Activated CD4-positive, CD25-positive, alpha-beta regulatory T cell treated with anti-CD3 and anti-CD28 coated beads, Interleukin-2, amount 50 U/mL, for 24 hours (primary cell): ENCODE measurements around the gene SLC25A48.
"Not testable (repeated sequence)": the region's sequence is repeated elsewhere in the genome, so short reads cannot be mapped to it uniquely, and the experiment has no call there.

ENCODE experiments used
- ATAC-seq, 2 donors: fragments of 150-1000 bp; cut with Tn5 transposase; one replicate each; pipeline ENCODE4 v1.10.0; 2021; ENCODE audit warnings: mild to moderate bottlenecking in 1 of 2, moderate library complexity in 1 of 2

SLC25A48 gene

DNA sequence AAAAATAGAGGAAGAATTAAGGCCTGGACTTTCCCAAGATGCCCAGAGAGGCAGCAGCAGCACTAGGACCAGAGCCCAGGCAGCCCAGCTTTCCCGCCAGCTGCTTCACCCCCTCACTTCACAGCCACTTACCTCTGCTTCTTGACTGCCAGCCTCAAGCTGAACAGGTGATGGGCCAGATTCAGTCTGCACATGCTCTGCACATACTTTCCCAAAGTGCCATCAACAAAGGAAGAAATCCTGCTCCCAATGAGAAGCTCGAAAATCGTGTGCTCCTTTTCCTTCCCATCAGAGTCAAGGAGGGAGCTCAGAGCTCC is 4.1 kb upstream of the SLC25A48 start:
- no peak for ATAC-seq

DNA sequence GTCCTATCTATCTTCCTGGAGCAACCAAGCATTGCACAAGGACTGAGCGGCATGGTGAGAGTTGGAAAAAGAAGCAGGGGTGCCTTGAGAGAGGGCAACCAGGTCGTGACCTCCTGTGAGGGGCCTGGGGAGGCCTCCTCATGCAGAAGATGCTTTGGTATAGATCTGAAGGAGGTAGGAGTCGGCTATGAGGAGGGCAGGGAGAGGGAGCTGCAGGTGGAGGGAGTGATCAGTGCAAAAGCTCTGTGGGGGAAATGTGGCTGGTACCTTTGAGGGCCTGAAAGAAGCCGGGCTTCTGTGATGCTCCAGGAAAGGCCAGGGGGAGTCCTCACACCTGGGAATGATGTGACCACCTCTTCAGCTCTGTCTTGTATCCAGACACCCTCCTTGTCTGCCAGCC is 3.6 kb upstream of the SLC25A48 start:
- ATAC-seq = no peak

DNA sequence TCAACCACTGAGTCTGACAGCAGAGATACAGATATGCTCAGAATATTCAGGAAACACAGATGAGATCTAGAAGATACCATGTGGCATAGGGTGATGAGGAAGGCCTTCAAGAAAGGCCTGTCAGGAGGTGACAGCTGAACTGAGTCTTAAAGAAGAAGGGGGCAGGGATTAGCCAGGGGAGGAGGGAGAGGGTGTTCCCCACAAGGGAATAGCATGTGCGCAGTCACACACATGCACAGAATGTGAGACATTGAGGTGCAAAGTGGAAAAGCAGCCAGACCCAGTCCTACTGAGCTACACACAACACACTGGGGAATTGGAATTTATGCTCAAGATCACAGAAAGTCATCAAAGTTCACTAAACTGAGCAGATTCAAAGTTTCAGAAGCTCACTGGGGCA is 3.0 kb upstream of the SLC25A48 start:
- ATAC-seq = no peak

DNA sequence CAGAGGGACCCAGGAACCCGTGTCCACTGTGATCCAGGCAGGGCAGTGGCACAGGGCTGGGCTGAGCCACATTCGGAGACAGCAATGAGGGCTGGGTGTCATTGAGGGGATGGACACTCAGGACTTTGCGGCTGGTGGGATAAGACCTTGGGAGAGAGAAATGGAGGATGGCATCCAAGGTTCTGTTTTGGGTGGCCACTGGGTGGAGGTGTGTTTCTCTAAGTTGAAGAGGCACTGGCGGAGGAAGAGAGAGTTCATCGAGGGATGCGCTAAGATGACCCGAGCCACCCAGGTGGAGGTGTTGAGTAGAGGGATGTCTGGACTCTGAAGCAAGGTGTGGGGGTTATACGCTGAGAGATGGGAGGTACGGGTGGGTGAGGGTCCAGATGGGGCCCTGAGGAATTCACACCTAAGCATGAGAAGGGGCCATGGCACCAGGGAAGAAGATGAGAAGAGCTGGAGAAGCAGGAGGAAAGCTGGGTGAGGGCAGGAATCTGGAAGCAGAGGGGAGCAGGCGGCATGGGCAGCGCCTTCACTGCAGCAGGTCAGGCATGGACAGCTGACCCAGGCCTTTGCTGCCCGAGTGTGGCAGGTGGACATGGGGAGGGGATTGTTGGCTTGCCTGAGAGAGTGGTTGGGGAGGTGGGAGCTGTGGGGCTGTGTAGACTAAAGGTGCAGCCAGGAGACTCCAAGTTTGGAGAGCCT is 2.5 kb upstream of the SLC25A48 start:
- no peak for ATAC-seq

DNA sequence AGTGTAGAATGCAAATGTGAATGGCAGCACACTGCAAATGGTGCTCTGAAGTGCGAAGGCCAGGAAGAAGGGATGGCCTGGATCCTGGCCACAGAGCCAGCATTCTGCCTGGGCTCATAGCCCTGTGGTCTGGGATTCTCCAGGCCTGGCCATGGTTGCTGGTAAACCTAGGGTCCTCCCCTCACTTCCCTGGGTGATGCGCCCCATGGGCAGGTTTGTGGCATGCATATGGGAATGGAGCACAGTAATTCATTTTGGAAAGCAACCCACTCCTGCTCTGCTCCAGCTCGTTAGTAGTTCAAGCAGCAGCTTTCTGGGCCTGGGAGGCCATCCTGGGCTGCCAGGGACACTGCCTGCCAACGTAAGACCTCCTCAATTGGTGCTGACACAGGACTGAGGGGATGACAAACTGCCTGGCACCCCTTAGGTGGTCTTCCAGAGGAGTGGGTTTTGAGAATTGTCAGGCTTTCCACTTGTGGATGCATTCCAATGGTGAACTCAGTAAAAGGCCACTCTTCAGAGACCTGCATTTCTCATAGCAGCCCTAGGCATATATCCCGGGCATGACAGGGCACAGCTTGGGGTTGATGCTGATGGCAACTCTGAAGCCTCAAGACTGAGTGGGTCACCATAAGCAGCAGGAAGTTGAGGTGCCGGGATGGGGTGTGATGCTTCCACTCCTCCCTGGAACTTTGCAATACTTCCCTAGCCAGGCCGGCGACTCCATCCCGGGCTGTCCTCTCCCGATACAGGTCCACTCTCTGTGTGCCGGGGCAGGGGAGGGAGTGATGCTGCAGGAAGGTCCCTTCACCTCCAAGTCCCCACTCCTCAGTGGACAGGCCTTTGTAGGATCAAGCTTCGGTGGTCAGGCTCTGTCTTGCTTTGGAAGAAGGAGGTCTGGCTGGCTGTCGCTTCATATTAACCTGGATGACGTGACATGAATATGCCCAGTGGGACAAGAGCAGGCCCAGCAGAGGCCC is 1.2 kb upstream of the SLC25A48 start:
- ATAC-seq = no peak

DNA sequence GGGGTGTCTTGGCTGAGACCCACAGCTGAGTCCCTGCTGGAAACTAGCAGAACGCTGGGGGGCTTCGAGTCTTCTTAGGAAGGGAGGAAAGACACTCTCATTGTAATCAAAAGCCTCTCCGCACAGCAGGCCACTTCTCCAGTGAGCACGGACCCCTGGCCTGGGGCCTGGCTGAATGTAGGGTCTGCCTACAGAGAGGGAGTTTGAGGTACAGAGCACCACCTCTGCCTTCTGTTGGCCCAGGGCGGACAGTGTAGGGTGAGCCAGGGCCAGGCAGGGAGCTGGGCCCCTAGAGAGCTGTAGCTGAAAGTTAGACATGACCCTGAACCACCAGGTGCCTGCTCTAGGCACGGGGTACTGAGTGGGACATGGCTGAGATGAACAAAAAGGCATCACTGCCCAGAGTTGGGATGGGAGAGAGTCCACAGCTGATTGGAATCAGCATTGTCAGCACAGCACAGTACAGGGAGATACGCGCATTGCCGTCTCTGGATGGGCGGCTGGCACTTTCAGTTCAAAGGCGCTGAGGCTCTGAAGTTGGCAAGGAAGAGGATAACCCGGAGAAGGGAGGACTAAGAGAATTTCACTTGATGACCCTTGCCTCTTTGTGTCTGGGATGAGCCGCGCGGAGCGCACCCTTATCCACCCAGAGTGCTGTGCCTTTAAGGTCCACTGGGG is 363 bp upstream of the SLC25A48 start:
- ATAC-seq = peak; percentile 30 to 41

DNA sequence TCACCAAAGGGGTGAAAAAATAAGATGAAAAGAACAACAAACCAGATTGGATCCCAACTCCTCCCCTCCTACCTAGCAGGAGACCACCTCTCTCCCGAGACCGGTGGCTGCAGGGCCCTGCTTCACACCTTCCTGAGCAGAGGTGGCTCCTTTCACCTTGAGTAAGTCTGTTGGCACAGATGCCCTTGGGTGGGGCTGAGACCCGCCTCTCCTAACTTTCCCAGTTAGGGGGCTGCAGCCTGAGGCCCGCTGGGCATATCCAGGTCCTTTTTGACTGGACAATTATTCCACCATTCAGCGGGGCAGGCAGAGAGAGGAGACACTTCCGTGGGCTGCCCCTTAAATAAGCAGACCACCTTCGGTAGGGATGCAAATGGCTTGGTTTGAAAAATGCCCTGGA is 1.3 kb downstream of the SLC25A48 start:
- ATAC-seq = no peak

DNA sequence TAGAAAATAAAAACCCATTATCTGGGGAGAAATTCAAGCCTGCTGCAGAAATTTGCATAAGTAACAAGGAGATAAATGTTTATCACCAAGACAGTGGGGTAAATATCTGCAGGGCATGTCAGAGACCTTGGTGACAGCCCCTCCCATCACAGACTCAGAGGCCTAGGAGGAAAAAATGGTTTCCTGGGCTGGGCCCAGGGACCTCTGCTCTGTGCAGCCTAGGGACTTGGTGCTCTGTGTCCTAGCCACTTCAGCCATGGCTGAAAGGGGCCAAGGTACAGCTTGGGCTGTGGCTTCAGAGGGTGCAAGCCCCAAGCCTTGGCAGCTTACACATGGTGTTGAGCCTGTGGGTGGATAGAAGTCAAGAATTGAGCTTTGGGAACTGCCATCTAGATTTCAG is 3.9 kb downstream of the SLC25A48 start:
- not testable (repeated sequence) for ATAC-seq

DNA sequence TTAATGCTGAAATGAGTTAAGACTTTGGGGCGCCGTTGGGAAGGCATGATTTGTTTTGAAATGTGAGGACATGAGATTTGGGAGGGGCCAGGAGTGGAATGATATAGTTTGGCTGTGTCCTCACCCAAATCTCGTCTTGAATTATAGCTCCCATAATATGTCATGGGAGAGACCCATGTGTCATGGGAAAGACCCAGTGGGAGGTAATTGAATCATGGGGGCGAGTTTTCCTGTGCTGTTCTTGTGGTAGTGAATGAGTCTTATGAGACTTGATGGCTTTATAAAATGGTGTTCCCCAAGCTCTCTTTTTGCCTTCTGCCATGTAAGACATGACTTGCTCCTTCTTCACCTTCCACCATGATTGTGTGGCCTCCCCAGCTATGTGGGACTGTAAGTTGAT is 5.1 kb downstream of the SLC25A48 start:
- no peak for ATAC-seq

DNA sequence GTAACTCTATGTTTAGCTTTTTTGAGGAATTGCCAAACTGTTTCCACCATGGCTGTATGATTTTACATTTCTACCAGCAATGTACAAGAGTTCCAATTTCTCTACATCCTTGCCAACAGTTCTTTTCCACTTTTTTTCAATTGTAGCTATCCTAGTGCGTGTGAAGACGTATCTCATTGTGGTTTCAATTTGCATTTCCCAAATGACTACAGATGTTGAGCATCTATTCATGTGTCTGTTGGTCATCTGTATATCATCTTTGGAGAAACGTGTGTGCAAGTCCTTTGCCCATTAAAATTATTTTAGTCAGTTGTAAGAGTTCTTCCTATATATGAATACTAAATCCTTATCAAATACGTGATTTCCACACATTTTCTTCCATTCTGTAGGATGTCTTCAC is 6.5 kb downstream of the SLC25A48 start:
- no peak for ATAC-seq

DNA sequence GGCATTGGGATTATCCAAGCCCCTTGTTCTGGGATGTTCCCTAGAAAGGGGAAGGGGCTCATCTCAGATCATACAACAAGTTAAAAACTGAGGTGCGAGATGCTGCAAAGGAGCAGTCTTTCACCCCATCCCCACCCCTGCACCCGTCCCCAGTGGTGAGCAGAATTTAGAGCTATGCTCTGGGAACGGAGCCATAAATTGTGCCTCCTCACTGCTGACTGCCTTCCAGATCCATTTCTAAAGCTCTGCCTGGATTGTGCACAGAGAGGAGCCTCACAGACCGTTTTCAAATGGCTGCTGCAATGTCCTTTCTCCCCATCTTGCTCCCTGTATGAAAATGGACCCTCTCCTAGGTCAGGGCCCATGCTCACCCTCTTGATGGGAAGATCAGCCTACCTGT is 8.3 kb downstream of the SLC25A48 start:
- no peak for ATAC-seq

DNA sequence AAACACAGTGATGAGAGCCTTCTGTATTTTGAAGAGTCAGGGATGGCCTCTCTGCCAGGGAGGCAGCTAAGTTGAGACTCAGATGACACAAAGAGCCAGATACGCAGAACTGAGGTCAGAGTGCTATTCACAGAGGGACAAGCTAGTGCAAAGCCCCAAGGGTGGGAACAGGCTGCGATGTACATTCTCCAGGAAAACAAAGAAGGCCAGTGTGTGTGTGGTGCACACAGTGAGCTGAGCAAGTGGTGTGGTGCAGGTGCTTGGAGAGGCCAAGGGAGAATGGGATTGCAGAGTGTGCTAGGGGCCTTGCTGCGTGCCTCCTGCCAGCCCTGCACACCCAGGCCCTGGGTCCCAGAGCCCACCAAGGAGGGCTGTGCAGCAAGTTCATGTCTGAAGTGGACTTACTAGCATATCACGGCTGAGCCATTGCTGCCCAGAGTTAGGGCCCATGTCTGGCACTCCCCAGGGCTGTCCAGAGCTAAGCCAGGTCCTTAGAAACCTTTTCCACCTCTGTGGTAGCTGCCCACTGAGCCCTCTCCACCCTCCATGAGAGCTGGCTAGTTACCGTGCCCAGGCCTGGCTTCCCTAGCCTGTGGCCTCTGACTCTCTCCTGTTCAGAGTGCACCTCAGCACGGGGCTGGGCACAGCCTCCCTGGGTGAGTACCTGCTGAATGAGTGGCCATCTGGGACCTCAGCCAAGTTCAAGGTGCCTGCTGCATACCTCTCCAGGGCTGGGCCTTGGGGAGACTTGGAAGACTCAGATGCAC is 9.3 kb downstream of the SLC25A48 start:
- ATAC-seq = no peak

DNA sequence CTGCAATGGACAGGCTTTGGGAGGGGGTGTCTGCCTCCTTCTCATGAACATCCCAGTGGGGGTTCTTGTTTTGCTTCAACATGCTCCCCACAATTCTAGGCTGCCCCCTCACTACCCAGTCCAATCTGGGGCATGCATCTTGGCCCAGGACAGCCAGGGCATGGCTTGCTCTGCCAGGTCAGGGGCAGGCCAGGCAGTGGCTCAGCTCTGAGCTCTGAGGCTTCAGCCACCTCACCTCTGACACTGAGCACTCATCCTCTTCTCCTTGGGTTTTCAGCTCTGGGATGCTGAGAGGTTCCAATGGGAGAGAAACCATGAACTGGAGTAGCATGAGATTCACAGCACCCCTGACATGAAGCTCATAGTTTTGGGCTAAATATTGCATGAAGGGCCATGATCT is 11.8 kb downstream of the SLC25A48 start:
- no peak for ATAC-seq

DNA sequence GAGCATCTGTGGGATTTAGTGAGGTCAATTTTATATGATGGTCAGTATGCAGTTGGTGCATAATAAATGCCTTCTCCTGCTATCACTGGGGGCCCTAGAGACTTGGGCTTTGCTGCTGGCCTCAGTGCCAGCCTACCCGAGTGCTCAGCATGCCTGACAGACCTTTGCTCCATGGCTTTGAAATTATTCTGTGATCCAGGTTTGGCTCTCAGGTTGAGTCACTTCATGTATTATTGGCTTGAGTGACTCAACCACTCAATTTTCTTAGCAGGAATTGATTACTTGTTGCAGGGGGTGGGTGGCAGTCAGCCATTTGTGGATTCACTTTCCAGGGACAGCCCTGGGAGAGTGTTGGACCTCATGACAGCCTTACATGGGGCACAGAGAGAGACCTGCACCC is 13.5 kb downstream of the SLC25A48 start:
- ATAC-seq = no peak

DNA sequence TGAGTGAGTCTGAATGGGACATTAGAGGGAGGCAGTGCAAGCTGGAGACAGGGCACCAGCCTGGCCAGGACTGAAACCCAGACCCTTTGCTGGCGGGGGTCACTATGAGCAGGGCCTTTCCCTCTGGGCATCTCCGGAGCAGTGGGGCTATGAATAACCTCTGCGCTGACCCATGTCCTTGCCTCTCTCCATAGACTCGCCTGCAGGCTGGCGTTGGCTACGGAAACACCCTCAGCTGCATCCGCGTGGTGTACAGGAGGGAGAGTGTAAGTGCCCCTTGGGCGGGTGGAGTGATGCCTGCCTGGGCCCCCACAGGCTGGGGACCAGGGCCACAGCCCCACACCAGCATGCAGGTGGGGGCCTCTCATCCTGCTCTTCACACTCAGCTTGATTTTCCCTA is 15.8 kb downstream of the SLC25A48 start:
- ATAC-seq = no peak

DNA sequence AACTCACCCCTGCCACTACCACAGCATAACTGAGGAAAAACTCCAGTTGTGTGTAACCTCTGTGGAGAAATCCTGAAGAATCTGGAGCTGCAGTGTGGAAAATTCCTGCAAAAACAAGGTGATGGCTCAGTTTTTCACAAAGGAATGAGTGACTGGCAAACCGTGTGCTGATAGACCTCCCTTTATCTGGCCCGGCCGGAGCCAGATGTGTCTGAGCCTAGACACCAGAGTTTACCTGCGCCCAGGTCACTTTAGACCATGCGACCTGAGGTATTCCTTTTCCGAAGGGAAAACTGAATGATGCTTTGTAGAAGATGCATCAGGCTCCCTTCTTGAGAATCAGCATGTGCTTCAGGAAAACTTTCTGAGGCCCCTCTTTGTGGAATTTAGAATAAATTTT is 16.2 kb downstream of the SLC25A48 start:
- no peak for ATAC-seq

DNA sequence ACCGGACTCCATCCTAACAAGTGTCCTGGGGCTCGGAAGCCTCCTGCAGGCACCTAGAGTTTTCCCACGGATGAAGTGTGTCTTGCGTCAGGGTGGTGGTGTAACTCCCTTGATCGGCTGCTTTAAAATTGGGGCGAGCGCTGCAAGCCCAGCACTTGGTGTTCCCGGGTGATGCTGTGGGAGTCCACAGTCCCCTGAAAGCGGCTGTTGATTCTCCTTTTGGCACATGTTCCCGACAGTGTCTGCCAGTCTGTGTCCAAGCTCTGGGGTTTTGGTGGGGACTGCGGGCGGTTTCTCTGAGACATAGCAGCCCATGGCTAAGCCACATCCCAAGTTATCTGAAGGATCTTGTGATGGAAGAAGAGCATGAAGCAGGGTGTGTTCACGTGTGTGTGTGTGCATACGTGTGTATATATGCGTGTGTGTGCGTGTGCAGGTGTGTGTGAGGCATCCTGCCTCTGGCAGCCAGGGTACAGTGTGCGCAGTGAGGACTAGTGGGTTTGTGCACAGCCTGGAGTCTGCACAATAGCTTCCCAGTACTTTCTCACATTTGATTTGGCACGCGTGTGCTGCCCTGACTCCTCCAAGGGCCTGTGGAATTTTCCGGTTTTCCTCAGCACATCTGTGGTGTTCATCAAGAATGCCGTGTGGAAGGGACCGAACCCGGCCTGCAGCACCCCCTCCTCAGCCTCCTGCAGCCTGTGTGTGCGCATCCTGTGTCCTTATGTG is 16.9 kb downstream of the SLC25A48 start:
- no peak for ATAC-seq

DNA sequence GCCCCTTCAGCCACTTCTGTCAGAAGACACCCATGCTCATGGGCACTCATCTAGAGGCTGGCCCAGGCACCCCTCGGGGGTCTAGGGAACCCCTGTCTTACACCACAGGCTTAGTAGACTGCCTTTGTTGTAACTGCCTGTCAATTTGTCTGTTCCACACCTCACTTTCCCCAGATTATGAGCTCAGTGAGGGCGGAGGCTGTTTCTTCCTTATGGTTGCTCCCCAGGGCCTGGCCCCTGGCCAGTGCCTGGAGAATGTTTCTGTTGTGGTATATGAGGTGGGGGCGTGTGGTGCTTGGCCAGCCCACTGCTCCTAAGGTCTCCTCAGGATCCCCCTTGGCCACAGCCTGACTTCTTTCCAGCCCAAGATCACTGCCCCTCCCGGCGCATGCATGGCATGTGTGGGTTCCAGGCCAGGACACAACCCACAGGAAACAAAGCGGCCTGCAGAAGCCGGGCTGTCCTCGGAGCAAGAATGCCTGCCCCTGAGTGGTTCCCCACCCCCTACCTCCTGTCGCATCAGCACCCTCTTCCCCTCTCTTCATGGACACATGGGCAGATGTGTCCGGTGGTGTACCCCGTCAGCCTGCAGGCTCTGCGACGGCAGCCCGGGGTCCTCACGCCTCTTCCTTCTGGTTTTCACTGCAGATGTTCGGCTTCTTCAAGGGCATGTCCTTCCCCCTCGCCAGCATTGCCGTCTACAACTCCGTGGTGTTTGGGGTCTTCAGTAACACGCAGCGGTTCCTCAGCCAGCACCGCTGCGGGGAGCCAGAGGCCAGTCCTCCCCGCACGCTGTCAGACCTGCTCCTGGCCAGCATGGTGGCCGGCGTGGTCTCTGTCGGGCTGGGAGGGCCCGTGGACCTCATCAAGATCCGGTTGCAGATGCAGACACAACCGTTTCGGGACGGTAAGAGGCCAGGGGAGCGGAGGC is 17.7 kb downstream of the SLC25A48 start:
- no peak for ATAC-seq

DNA sequence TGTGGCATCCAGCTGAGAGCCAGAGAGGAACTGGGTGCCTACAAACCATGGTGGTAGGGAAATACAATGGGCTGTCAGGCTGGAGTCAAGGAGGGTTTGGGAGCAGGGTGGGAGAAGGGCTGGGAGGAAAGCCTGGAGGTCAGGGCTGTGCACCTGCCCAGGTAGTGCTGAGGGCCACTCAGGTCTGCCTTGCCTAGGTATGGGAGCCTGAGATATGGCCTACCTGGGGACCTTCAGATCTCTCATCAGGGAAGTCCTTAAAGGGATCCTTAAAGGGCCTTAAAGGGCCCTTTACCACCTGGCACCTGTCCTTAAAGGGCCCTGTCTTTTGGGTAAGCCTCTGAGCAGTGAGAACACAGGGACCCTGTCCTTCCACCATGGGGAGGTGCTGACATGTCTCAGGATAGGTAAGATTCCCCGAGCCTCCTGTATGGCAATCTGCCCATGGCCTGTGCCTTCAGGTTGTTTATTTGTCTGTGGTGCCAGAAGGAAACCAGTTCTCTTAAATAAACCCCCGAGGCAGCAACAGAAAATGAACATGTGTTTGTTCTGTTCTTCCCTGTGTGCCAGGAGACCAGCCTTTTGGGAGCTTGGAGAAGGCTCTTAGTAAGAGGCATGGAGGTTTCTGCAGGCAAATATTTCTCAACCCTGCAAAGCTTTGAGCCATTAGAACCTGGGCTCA is 23.3 kb downstream of the SLC25A48 start:
- no peak for ATAC-seq

DNA sequence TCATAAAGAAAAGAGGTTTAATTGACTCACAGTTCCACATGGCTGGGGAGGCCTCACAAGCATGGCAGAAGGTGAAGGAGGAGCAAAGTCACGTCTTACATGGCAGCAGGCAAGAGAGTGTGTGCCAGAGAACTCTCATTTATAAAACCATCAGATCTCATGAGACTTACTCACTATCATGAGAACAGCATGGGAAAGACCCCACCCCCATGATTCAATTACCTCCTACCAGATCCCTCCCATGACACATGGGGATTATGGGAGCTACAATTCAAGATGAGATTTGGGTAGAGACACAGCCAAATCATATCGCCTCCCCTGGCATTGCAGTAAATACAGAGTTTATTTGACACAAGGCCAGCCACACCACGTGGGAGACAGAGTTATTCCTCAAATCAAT is 24.7 kb downstream of the SLC25A48 start:
- ATAC-seq = not testable (repeated sequence)
